GM19238 (cell line): Measurements from ENCODE around the gene PELI3.

Experiments
- DNase-seq: peaks from one replicate; pipeline ENCODE4 v3.0.0; 2011; ENCODE audit warnings: low spot score; ENCODE audit not compliant: insufficient read length

PELI3 gene

DNA sequence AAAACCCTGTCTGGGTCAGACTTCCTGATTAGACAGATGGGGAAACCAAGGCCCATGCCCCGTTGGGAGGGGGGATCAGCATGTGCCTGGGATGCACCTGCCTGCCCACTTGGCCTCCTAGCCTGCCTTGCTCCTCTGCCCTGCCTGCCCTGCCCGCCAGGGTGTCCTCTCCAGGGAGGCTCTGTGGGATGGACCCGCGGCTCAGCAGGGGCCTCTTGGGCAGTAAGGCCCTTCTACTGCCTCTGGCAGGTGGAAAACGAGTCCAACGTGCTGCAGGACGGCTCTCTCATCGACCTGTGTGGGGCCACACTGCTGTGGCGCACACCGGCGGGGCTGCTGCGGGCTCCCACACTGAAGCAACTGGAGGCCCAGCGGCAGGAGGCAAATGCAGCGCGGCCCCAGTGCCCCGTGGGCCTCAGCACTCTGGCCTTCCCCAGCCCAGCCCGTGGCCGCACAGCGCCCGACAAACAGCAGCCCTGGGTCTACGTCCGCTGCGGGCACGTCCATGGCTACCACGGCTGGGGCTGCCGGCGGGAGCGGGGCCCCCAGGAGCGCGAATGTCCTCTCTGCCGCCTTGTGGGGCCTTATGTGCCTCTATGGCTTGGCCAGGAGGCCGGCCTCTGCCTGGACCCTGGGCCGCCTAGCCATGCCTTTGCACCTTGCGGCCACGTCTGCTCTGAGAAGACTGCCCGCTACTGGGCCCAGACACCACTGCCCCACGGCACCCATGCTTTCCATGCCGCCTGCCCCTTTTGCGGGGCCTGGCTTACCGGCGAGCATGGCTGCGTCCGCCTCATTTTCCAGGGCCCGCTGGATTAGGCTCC is 8.9 kb downstream of the PELI3 start:
- DNase-seq: no peak

DNA sequence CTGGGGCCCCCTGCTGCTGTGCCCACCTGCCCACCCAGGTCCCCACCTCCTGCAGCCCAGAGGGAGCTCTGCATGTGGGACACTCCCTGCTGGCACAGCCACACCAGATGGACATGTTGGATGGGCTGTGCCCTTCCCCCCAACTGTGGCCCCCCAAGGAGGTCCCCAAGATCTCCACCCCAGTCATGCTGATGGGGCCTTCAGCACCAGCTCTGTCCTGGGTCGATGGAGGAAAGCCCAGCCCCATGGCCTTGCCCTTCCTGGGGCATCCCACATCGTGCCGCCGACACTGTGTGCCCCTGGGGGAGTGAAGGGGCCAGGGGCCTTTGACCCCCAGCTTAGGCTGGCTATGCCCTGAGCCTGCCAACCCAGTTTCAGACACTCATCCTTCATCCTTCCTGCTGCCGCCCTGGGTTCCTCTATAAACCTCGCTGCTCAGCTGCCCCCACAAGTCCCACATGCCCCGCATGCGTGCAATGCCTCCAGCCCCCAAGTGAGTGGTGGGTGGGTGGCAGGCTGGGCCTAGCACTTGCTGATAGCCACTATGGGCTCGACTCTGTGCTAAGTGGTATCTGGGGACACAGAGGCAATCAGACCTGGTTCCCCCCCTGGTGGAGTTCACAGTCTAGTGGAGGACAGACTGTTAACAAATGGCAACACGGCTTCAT is 9.6 kb downstream of the PELI3 start:
- DNase-seq: no peak

DNA sequence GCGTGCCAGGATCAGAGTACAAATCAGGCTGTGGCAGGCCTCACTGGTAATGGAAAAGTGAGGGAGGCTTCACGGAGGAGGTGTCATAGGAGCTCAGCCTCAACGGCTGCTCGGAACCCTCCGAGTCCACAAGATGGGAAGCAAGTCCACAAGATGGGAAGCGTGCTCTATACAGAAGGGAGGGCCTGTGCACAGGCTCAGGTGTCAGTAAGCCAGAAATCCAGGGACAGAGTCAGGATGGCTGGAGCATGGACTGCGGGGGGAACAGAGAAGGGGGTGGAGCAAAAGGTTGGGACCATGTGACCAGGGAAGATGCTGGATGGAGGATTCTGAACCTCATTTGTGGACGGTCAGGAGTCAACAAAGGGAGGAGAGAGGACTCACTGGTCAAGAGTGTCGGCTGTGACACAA is 10.1 kb downstream of the PELI3 start:
- DNase-seq: no peak

DNA sequence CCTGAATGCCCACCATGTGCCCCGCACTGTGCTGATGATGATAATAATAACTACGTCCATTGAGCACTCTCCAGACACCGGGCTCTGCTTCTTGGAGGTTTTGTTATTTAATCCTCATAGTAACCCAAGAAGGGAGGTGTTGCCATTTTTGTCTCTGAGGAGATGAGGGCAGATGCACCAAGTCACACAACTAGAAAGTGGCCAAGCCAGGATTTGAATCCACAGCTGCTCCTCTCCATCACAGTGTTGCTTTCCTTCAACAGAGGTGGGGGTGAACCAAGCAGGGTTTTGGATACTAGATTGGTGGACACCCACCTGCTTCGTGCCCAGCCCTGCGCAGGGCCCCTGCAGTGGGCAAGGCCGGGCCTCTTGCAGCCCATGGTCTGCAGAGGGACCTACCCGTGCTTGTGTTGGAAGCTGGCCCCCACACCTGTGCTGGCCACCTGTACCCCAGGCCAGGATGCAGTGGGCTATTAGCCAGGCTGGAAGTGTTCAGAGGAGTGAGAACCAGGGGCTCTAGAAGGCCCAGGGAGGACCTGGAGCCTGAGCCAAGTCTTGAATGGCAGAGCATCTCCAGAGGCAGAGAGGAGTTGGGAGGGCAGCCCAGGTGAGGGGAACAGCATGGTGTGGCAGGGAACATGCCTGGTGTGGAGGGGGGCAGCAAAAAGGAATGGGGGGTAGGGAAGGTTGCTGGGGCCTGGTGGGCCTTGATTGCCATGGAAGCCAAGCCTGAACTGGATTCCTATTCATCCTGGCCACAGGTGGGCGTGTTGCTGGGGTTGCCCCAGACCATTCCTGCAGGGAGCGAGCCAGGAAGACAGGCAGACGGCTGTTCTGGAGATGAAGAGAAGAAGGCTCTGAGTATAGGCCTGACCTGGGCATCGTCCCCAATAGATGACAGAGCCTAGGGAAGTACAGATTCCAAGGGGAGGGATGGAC is 10.8 kb downstream of the PELI3 start:
- DNase-seq: no peak

DNA sequence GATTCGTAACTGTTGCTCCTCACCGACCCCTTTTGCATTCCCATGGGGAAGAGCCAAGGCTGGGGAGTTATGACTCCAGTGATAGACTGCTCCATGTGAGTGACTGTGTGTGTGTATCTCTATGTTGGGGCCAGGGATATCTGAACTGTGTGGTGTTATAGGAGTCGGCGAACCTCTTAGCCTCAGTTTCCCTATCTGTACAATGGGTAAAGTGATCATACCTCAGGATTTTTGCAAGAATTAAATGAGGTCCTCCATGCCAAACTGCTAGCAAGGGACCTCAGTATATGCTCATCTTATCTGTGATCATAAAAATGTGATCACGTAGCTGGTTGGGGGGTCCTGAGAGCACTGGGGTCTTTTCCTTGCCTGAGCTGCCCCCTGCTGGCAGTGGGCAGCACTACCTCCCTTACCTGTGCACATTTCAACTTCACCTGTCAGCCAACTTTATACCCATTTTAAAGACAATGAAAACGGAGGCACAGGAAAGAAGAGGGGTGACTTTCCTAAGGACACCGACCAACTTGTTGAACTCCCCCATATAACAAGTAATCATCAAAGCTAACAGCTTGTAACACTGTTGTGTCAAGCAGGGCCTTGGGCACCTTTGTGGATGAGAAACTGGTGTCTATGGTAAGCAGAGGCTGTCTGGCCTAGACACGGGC is 12.2 kb downstream of the PELI3 start:
- DNase-seq: peak; percentile 57

DNA sequence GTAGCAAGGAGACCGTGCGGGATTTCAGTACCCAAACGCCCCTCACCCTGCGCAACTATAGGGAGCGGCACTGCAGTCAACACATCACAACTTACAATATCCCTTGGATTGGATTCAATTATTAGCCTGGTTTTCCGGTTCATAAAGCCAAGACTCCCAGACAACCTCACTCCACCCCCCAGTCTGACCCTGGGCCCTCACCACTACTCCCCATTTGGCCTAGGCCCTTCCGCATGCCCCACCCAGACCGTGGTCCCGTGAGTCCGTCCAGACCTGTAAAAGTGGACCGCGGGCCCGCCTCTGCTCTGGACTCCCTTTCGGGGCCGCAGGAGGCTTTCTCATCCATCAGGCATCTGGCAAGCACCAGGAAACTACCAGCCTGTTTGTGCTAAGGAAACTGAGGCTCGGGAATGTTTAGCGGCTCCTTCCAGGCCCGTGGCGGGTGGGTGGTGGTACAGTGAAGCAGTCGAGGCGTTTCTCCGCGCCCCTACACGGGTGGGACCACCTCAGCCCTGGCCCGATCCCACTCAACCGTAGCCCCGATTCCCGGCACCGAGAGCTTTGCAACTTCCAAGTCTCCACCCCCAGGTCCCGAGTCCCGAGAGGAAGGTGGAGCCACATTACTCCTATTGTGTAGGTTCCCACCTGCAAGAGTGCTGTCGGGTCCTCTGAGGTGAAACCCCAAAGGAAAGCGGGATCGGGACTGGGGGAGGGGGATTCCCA is 12.8 kb downstream of the PELI3 start:
- no peak for DNase-seq

DNA sequence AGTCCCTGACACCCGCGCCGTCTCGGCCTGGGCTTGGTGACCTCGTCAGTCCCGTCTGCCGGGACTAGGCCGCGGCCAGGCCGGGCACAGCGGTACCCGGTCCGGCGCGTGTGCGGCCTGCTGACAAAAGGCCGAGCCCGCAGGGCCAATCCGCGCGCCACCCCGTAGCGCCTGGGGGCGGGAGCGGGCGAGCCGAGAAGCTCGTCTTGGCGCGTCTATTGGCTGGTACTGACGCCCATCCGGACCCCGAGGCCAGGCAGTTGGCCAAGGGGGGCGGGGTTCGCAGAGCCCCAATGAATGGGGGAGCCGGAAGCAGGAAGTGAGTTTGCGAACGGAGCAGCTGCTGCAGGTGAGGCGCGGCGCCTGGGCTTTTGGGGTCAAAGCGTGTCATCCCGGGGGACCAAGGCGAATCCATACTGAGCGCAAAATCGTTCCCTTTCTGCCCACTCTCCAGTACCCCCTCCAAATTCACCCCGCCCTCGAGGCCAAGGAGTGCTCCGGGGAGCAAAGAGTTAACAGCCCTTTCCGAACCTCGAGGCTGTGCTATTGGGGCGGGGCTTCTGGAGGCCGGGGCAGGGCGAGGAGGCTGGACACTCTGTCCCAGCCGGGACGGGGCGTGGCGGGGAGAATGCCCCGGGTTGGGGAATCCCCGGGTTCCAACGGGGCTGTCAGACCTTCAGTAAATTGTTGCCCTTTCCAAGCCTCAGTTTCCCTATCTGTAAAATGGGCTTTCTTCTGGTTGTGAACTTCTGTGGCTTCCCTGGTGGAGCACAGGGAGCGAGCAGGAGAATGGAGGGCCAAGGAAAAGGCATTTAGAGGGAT is 13.6 kb downstream of the PELI3 start, which contains the start of gene DPP3:
Gene DPP3, plus strand, starts transcription at position 318 of the 822 bp plus-strand sequence. CDS start 1,767 bp downstream, outside the sequence.
- DNase-seq: peak; percentile 100

DNA sequence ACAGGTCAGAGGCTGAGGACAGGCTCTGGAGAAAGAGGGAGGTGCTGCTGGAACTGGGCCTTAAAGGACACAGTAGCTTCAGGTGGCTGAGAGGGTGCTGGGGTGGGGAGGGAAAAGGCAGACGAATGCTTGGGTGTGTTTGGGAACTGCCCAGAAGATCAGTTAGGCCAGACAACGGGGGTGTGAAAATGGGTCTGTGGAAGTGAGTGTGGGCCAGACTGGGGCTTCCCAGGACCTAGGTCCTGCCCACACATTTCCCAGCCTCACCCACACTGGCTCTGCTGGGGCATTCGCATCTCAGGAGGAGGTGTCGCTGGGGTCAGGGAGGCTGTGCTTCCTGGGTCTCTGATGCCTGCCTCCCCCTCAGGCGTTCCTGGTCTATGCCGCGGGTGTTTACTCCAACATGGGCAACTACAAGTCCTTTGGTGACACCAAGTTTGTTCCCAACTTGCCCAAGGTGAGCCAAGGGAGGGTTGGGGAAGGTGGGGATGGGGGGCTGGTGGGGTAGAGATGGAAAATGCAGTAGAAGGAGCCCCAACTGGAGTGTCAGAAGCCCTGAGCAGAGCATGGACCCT is 18.2 kb downstream of the PELI3 start:
- no peak for DNase-seq

DNA sequence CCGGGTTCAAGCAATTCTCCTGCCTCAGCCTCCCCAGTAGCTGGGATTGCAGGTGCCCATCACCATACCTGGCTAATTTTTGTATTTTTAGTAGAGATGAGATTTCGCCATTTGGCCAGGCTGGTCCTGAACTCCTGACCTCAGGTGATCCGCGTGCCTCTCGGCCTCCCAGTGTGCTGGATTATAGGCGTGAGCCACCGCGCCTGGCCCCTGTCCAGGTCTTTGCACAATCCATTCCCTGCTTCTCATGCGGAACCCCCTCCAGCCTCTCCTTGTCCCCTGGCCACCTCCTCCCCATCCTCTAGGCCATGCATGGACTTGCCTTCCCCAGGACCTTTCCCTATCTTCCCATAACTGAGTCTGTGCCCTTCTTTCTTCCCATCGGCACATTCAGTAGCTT is 22.3 kb downstream of the PELI3 start:
- DNase-seq: no peak

DNA sequence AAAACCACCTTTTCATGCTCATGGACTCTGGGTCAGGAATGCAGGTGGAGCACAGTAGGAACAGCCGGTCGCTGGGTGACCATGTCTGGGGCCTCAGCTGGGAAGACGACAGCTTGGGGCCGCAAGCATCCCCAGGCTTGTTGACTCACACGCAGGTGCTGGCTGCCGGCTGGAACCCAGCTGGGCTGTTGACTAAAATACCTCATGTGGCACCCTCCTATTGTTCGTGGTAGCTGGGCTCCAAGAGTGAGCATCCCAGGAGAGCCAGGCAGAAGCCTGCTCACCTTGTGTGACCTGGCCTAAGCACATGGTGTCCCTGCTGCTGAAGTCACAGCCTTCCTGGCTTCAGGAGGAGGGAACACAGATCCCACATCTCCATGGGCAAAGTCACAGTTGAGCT is 22.9 kb downstream of the PELI3 start:
- no peak for DNase-seq

DNA sequence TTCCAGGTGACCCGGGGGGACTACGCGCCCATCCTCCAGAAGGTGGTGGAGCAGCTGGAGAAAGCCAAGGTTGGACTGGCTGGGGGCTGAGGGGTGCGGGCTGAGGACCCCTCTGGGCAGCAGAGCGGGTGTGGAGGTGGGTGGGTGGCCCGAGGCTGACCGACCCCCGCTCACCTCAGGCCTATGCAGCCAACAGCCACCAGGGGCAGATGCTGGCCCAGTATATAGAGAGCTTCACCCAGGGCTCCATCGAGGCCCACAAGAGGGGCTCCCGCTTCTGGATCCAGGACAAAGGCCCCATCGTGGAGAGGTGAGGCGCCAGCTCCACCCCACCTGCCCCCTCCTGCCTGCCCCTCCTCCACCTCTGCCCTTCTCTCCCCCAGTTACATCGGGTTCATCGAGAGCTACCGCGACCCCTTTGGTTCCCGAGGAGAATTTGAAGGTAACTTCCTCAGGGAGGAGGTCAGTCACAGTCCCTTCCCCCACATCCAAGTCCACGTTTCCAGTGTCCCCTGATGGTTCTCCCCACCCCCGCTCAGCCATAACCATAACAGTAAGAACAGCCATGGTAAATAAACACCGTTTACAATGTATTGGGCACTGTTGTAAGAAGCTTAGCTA is 24.7 kb downstream of the PELI3 start:
- DNase-seq: no peak

DNA sequence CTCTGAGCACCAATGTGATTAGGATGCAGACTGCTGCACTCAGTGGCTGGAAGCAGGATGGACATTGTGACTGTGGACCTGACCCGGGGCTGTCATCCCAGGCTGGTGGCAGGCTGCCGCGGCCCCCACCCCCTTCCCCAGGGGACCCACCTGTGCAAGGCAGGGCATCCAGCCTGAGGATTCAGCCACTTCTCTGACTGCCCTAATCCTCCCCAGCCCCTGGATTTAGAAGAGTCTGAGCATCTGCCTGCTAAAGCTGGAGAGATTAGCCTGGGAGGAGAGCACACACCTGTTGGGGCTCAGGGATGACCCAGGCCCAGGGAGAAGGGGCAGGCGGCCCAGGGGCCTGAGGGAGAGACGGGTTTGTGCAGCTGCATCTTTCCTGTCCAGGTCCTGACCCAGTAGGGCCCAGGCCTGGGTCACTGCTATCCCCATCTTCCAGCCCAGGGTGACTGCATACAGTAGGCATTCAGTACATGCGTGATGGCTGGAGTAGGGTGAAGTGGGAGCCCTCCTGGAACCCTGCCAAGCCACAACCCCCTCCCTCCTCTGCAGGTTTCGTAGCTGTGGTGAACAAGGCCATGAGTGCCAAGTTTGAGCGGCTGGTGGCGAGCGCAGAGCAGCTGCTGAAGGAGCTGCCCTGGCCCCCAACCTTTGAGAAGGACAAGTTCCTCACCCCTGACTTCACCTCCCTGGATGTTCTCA is 25.6 kb downstream of the PELI3 start:
- DNase-seq: no peak

DNA sequence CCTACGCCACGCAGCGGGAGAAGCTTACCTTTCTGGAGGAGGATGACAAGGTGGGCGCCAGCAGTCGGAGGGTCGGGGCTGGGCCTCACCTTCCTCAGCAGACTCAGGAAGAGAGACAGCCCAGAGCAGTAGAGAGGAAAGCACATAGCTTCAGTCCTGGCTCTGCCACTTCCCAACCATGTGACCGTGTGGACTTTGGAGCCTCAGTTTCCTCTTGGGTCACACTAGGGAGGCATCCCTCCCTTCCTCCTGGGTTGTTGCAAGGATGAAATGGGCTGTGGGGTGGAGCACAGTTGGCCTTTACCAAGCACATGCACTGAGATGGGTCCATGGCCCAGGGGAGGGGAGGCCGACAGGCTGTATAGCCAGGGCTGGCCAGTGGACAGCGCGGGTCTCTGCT is 26.4 kb downstream of the PELI3 start:
- DNase-seq: no peak

DNA sequence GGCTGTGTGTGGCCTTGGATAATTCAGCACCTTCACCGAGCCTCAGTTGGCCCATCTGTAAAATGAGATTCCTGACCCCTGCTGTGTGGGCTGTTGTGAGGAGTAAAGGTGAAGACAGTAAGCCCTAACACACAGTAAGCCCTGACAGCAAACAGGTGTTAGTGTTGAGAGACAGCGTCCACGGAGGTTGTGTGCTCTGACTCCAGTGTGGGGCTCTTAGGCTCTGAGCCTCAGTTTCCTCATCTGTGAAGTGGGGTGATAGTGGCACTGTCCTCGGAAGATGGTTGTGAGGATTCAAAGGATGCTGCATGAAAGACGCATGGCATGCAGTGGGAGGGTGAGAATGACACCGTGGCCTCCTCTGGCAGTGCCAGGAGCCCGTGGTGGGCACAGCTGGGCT is 27.8 kb downstream of the PELI3 start:
- DNase-seq: no peak

DNA sequence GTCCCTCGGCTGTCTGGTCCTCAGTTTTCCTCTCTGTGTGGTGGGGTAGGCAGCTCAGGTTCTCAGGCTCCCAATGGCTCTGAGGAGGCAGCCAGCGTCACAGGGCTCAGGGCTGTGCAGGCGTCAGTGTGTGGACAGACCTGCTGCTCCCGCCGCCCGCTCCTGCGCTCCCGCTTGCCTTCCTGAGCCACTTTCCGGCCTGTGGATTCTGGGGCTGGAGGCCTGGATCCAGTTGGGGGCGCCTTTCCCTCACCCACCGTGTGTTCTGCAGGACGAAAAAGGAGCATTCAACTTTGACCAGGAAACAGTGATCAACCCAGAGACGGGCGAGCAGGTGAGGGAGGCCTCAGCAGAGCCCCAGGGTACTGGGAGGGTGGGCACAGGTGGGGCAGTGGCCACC is 28.2 kb downstream of the PELI3 start:
- no peak for DNase-seq

DNA sequence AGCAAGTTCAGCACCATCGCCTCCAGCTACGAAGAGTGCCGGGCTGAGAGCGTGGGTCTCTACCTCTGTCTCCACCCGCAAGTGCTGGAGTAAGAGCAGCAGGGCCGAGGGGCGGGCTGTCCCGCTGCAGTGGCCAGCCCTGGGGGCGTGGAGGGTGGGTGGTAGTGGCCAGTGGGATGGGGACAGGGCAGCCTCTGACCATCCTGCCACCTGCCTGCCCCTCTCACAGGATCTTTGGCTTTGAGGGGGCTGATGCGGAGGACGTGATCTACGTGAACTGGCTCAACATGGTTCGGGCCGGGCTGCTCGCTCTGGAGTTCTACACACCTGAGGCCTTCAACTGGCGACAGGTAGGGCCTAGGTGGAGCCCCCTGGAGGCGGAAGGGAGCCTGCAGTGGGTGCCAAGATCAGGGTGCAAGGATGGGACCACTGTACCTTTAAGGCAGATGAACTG is 28.7 kb downstream of the PELI3 start:
- DNase-seq: no peak

DNA sequence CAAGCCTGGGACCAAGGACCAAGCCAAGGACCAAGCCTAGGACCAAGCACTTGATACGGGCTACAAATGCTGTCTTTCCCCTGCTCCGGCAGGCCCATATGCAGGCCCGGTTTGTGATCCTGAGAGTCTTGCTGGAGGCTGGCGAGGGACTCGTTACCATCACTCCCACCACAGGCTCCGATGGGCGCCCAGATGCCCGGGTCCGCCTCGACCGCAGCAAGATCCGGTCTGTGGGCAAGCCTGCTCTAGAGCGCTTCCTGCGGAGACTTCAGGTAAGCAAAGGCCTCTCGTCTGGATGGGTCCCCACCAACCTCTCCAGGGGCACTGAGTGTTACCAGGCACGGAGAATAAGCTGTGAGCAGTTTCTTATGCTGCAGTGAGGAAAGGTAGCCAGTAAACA is 30.5 kb downstream of the PELI3 start:
- no peak for DNase-seq

DNA sequence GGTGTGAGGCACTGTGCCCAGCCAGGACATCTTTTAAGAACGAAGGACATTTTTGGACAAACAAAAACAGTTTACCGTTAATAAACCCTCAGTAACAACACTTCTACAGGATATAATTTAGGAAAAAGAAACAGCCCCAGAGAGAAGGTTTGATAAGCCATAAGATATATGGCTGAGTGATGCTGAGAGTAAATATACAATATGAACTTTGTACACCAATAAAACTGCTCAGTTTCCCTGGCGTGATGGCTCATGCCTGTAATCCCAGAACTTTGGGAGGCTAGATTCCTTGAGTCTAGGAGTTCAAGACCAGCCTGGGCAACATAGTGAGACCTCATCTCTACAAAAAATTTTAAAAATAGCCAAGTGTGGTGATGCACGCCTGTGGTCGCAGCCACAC is 31.8 kb downstream of the PELI3 start:
- DNase-seq: no peak
